Small intestine (tissue), 7 donors: Measurements from ENCODE around the gene L3HYPDH. TPM values are rescaled to one million over a fixed set of nuclear protein-coding genes. Genes with fewer than 3 reads are reported as not detected.

ENCODE experiments used
- DNase-seq, 2 donors: peaks; one replicate each; pipeline versions ENCODE4 v3.0.0 to v3.0.0-alpha.2; 2013
- FAIRE-seq: peaks from 2 replicates; lab custom pipeline; 2012; peaks lifted over from hg19 to GRCh38; lab: Jason Lieb, UNC
- H3K27ac ChIP-seq, 3 donors: one replicate each; pipeline ENCODE4 v1.5.1; 2013; ENCODE audit warnings: low read length in 2 of 3, mild to moderate bottlenecking in 2 of 3, control low read depth in 1 of 3, inconsistent platforms in 1 of 3, low read depth in 1 of 3, moderate library complexity in 1 of 3
- H3K27me3 ChIP-seq, 3 donors: one replicate each; pipeline ENCODE4 v1.6.1; 2013; ENCODE audit warnings: low read length in 3 of 3, inconsistent platforms in 1 of 3; ENCODE audit not compliant: control insufficient read depth in 3 of 3, insufficient read depth in 3 of 3
- H3K36me3 ChIP-seq, 3 donors: one replicate each; pipeline ENCODE4 v1.6.1; 2013; ENCODE audit warnings: low read length in 3 of 3, inconsistent platforms in 1 of 3, low read depth in 1 of 3, mild to moderate bottlenecking in 1 of 3, moderate library complexity in 1 of 3; ENCODE audit not compliant: control insufficient read depth in 3 of 3, insufficient read depth in 2 of 3
- H3K4me1 ChIP-seq, 3 donors: one replicate each; pipeline ENCODE4 v1.6.1; 2013; ENCODE audit warnings: low read length in 2 of 3, inconsistent platforms in 1 of 3, low read depth in 1 of 3, mild to moderate bottlenecking in 1 of 3, moderate library complexity in 1 of 3; ENCODE audit not compliant: control insufficient read depth in 3 of 3, insufficient read depth in 2 of 3
- H3K4me3 ChIP-seq, 3 donors: one replicate each; pipeline ENCODE4 v1.5.1; 2013; ENCODE audit warnings: low read length in 3 of 3, control low read depth in 1 of 3, inconsistent platforms in 1 of 3, low read depth in 1 of 3, mild to moderate bottlenecking in 1 of 3, moderate library complexity in 1 of 3
- H3K9me3 ChIP-seq, 2 donors: one replicate each; pipeline ENCODE4 v1.6.1; 2013; ENCODE audit warnings: low read depth in 1 of 2, low read length in 1 of 2; ENCODE audit not compliant: control insufficient read depth in 2 of 2, insufficient read depth in 1 of 2
- WGBS, 3 donors: extraction: QIAGEN DNeasy Blood & Tissue Kit; methylation state at CpG; one replicate each; pipeline ENCODE4 v1.1.7; 2013; 5-methylcytosine and 5-hydroxymethylcytosine counted together
- polyA plus RNA-seq, 4 donors: library from polyadenylated mRNA; stranded (reverse) in 3 of 4; unstranded in 1 of 4; fragments of 200-250 nt in 3 of 4; fragments of 120-200 nt in 1 of 4; gene quantifications; one replicate each; pipeline versions ENCODE4 v1.2.1 to v1.2.3, GENCODE V29; 2013
- donor health status: healthy with polysubstance abuse.
- donor health status: control.
- donor health status: control.
- donor health status: Bipolar disorder and iron deficiency.
- donor health status: healthy.

The L3HYPDH gene
- polyA plus RNA-seq, 4 donors: 7.5 to 40.8 (median 15.4) TPM

- Histone ChIP-seq H3K4me3 (no peak overlapping the region), H3K4me1 (no peaks in the 10 kb centered on the region), H3K27me3 (no peaks in the 10 kb centered on the region), H3K27ac (no peak overlapping the region), H3K36me3 (peaks cover 6 to 15% (median 15%) of the 10 kb centered on the region in 3 donors), H3K9me3 (no peaks in the 10 kb centered on the region)
- WGBS, 3 donors: 71 to 92% (median 86%) methylated on average over 1 of the region's 1 CpG
- FAIRE-seq (no peak), DNase-seq (no peak)
Measured at GRCh38 chr14:59474172-59474571, 10.0 kb downstream of the L3HYPDH start.

- Histone ChIP-seq H3K9me3 (no peaks in the 10 kb centered on the region), H3K4me1 (peaks cover 3 to 7% (median 4%) of the 10 kb centered on the region in 3 donors), H3K4me3 (peak within 1 kb of the TSS; percentile 51 to 61 (median 51)), H3K27me3 (no peaks in the 10 kb centered on the region), H3K36me3 (peaks cover 0 to 2% (median 0%) of the 10 kb centered on the region in 3 donors), H3K27ac (peak within 1 kb of the TSS in 1 of 3 donors; percentile 78)
- DNase-seq (no peak), FAIRE-seq (no peak)
- 18 to 21% (median 19%) methylated on average over 40 of the region's 40 CpGs for WGBS, 3 donors
Measured at GRCh38 chr14:59465316-59466135, 18.7 kb downstream of the L3HYPDH start, which contains the start of gene GPR135. GPR135 (minus strand) TSS chr14:59465380; CDS start chr14:59465226, 154 bp downstream.

GRCh38 chr14:59464486-59465315, 19.5 kb downstream of the L3HYPDH start:
- no peaks in the 10 kb centered on the region for H3K9me3 ChIP-seq
- WGBS, 3 donors: 0 to 1% (median 0%) methylated on average over 73 to 105 of the region's 105 CpGs

GRCh38 chr14:59463787-59464485, 20.3 kb downstream of the L3HYPDH start:
- Histone ChIP-seq H3K27me3 (no peaks in the 10 kb centered on the region), H3K27ac (peak overlapping the region in 1 of 3 donors; percentile 78), H3K9me3 (no peaks in the 10 kb centered on the region), H3K36me3 (no peaks in the 10 kb centered on the region), H3K4me3 (peak overlapping the region; percentile 51 to 61 (median 51)), H3K4me1 (peaks cover 3 to 7% (median 4%) of the 10 kb centered on the region in 3 donors)
- FAIRE-seq (no peak), DNase-seq (peak; percentile 7 to 72)
- 37 to 40% (median 38%) methylated on average over 52 to 60 of the region's 60 CpGs for WGBS, 3 donors

More at GRCh38 chr14:59464486-59465315, 19.5 kb downstream of the L3HYPDH start:
- Histone ChIP-seq H3K4me3 (peak overlapping the region; percentile 51 to 61 (median 51)), H3K36me3 (no peaks in the 10 kb centered on the region), H3K27ac (peak overlapping the region in 1 of 3 donors; percentile 78), H3K27me3 (no peaks in the 10 kb centered on the region), H3K4me1 (peaks cover 3 to 7% (median 4%) of the 10 kb centered on the region in 3 donors)
- peak; percentile 11 to 82 for DNase-seq
- no peak for FAIRE-seq

GRCh38 chr14:59461891-59462290, 22.3 kb downstream of the L3HYPDH start:
- FAIRE-seq (no peak), DNase-seq (no peak)
- H3K4me1 ChIP-seq: peaks cover 3 to 7% (median 4%) of the 10 kb centered on the region in 3 donors
- no peaks in the 10 kb centered on the region for H3K27me3 ChIP-seq
- H3K27ac ChIP-seq: no peak overlapping the region
- H3K9me3 ChIP-seq: no peaks in the 10 kb centered on the region
- no peaks in the 10 kb centered on the region for H3K36me3 ChIP-seq
- WGBS, 3 donors: 91 to 94% (median 94%) methylated on average over 1 of the region's 1 CpG
- H3K4me3 ChIP-seq: no peak overlapping the region

- no peak for DNase-seq
- Histone ChIP-seq H3K27me3 (no peaks in the 10 kb centered on the region), H3K4me1 (peaks cover under 1 to 7% (median 4%) of the 10 kb centered on the region in 3 donors), H3K36me3 (no peaks in the 10 kb centered on the region), H3K9me3 (no peaks in the 10 kb centered on the region), H3K27ac (no peak overlapping the region), H3K4me3 (no peak overlapping the region)
- WGBS, 3 donors: 90 to 94% (median 92%) methylated on average over 1 of the region's 1 CpG
- FAIRE-seq: no peak
Measured at GRCh38 chr14:59460378-59460777, 23.8 kb downstream of the L3HYPDH start.

- FAIRE-seq: no peak
- H3K4me3 ChIP-seq: no peak overlapping the region
- DNase-seq: no peak
- peaks cover 0 to under 1% (median 0%) of the 10 kb centered on the region in 3 donors for H3K4me1 ChIP-seq
- H3K27me3 ChIP-seq: no peaks in the 10 kb centered on the region
- H3K36me3 ChIP-seq: no peaks in the 10 kb centered on the region
- no peak overlapping the region for H3K27ac ChIP-seq
- 92 to 94% (median 93%) methylated on average over 2 of the region's 2 CpGs for WGBS, 3 donors
- H3K9me3 ChIP-seq: no peaks in the 10 kb centered on the region
Measured at GRCh38 chr14:59458486-59458885, 25.7 kb downstream of the L3HYPDH start.
